ENCODE data around the gene TRRAP. TPM values are rescaled to one million over a fixed set of nuclear protein-coding genes. Genes with fewer than 3 reads are reported as not detected.

The TRRAP gene
- polyA plus RNA-seq, 1 donor (not counting 4 experiments of a cell fraction or from before 2014, with no cell fraction given), result 6.1 TPM

DNA sequence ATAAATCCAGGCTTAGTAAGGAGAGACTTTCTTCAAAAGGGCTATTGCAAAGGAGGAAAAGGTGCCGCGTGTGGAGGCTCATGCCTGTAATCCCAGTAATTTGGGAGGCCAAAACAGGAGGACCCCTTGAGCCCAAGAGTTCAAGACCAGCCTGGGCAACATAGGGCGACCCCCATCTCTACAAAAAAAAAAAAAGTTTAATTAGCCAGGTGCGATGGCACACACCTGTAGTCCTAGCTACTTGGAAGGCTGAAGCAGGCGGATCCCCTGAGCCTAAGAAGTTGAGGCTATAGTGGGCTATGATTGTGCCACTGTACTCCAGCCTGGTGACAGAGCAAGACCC is 40.7 kb upstream of the TRRAP start:
- TF ChIP-seq, protein P1, sequence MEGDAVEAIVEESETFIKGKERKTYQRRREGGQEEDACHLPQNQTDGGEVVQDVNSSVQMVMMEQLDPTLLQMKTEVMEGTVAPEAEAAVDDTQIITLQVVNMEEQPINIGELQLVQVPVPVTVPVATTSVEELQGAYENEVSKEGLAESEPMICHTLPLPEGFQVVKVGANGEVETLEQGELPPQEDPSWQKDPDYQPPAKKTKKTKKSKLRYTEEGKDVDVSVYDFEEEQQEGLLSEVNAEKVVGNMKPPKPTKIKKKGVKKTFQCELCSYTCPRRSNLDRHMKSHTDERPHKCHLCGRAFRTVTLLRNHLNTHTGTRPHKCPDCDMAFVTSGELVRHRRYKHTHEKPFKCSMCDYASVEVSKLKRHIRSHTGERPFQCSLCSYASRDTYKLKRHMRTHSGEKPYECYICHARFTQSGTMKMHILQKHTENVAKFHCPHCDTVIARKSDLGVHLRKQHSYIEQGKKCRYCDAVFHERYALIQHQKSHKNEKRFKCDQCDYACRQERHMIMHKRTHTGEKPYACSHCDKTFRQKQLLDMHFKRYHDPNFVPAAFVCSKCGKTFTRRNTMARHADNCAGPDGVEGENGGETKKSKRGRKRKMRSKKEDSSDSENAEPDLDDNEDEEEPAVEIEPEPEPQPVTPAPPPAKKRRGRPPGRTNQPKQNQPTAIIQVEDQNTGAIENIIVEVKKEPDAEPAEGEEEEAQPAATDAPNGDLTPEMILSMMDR (optimal IDR thresholded peaks at IDR 0.05 in 1 of 3, IDR thresholded peaks at IDR 0.05 in 1 of 3, conservative IDR thresholded peaks at IDR 0.05 in 1 of 3; ENCODE audit: extremely low read depth in 1 of 3, insufficient read depth in 2 of 3, low read length in 3 of 3), result no peak
- TF ChIP-seq EZH2 (IDR thresholded peaks at IDR 0.05; ENCODE audit: low read length), result no peak
- no peak overlapping the region for H3K9ac ChIP-seq (ENCODE audit: control insufficient read depth, extremely low read depth, insufficient read depth, low read length)
- H3K9me3 ChIP-seq (ENCODE audit: control insufficient read depth, low read depth, low read length), result no peaks in the 10 kb centered on the region
- dilution Hi-C loops (cut with MboI; ENCODE audit: extremely low pct_ligation_motif_present, low sequenced_read_pairs), result loop anchor here (25.0 kb wide), 1 partner anchor 375 kb away; no protein-coding TSS in a partner anchor
- H3K36me3 ChIP-seq (ENCODE audit: control insufficient read depth in 2 of 2, extremely low read depth in 1 of 2, insufficient read depth in 2 of 2, low read length in 2 of 2), result no peaks in the 10 kb centered on the region
- no peaks in the 10 kb centered on the region for H3K79me2 ChIP-seq (ENCODE audit: control insufficient read depth, insufficient read depth, low read length)
- H2AFZ ChIP-seq (ENCODE audit: control insufficient read depth, low read length), result no peak overlapping the region
- FAIRE-seq (no peak), DNase-seq (ENCODE audit: low read depth, low spot score) (no peak)
- H3K4me3 ChIP-seq (ENCODE audit: control insufficient read depth in 2 of 3, extremely low read depth in 1 of 3, insufficient read depth in 2 of 3, low read depth in 1 of 3, low read length in 3 of 3), result no peak overlapping the region
- no peak overlapping the region for H3K4me2 ChIP-seq (ENCODE audit: control insufficient read depth, extremely low read depth, insufficient read depth, low read depth, low read length)
- no peaks in the 10 kb centered on the region for H4K20me1 ChIP-seq (ENCODE audit: control insufficient read depth, extremely low read depth, insufficient read depth, low read length)
- no peaks in the 10 kb centered on the region for H3K9me1 ChIP-seq (ENCODE audit: control insufficient read depth, extremely low read depth, insufficient read depth, low read length)
- H3K27me3 ChIP-seq (ENCODE audit: control insufficient read depth, extremely low read depth, insufficient read depth, low read length), result no peaks in the 10 kb centered on the region
- no peaks in the 10 kb centered on the region for H3K4me1 ChIP-seq (ENCODE audit: control insufficient read depth, extremely low read depth, insufficient read depth, low read length)
- no peak overlapping the region for H3K27ac ChIP-seq (ENCODE audit: control insufficient read depth, insufficient read depth, low read length)

DNA sequence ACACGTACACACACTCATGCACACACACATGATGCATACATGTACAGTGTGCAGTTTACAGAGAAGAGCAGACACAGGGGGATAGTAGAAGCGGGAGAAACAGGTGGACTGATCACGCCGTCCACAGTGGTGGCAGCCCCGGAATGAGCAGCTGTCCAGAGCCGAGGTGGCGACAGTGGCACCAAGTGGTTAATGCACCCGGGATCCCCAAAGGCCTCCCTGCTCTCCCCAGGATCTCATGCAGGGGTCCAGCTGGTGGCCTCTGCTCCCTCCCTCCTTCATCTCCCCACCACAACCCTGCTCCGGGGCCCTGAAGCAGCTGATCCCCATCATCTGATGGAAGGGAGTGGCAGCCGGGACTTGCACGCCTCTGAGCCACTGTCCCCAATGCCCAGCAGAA is 38.2 kb upstream of the TRRAP start:
- Histone ChIP-seq H3K27ac (ENCODE audit: control insufficient read depth, insufficient read depth, low read length) (no peak overlapping the region), H3K36me3 (ENCODE audit: control insufficient read depth in 2 of 2, extremely low read depth in 1 of 2, insufficient read depth in 2 of 2, low read length in 2 of 2) (no peaks in the 10 kb centered on the region), H3K4me2 (ENCODE audit: control insufficient read depth, extremely low read depth, insufficient read depth, low read depth, low read length) (no peak overlapping the region), H3K9me1 (ENCODE audit: control insufficient read depth, extremely low read depth, insufficient read depth, low read length) (no peaks in the 10 kb centered on the region), H3K4me3 (ENCODE audit: control insufficient read depth in 2 of 3, extremely low read depth in 1 of 3, insufficient read depth in 2 of 3, low read depth in 1 of 3, low read length in 3 of 3) (no peak overlapping the region), H3K9me3 (ENCODE audit: control insufficient read depth, low read depth, low read length) (no peaks in the 10 kb centered on the region), H3K79me2 (ENCODE audit: control insufficient read depth, insufficient read depth, low read length) (no peaks in the 10 kb centered on the region), H2AFZ (ENCODE audit: control insufficient read depth, low read length) (no peak overlapping the region), H3K27me3 (ENCODE audit: control insufficient read depth, extremely low read depth, insufficient read depth, low read length) (peaks cover 2% of the 10 kb centered on the region), H3K4me1 (ENCODE audit: control insufficient read depth, extremely low read depth, insufficient read depth, low read length) (no peaks in the 10 kb centered on the region), H4K20me1 (ENCODE audit: control insufficient read depth, extremely low read depth, insufficient read depth, low read length) (no peaks in the 10 kb centered on the region), H3K9ac (ENCODE audit: control insufficient read depth, extremely low read depth, insufficient read depth, low read length) (no peak overlapping the region)
- dilution Hi-C loops (cut with MboI; ENCODE audit: extremely low pct_ligation_motif_present, low sequenced_read_pairs), result loop anchor here (25.0 kb wide), 1 partner anchor 378 kb away; no protein-coding TSS in a partner anchor
- DNase-seq (ENCODE audit: low read depth, low spot score) (no peak), FAIRE-seq (no peak)
- TF ChIP-seq EZH2 (IDR thresholded peaks at IDR 0.05; ENCODE audit: low read length), result no peak
- TF ChIP-seq, protein P1 (optimal IDR thresholded peaks at IDR 0.05 in 1 of 3, IDR thresholded peaks at IDR 0.05 in 1 of 3, conservative IDR thresholded peaks at IDR 0.05 in 1 of 3; ENCODE audit: extremely low read depth in 1 of 3, insufficient read depth in 2 of 3, low read length in 3 of 3), result no peak
